ENCODE data around the gene CAND2. TPM values are rescaled to one million over a fixed set of nuclear protein-coding genes. Genes with fewer than 3 reads are reported as not detected.
"Not testable (repeated sequence)": the region's sequence is repeated elsewhere in the genome, so short reads cannot be mapped to it uniquely, and the experiment has no call there.

Gene CAND2
- total RNA-seq, 2 experiments from 2014 or later: 2.5 to 2.7 TPM

DNA sequence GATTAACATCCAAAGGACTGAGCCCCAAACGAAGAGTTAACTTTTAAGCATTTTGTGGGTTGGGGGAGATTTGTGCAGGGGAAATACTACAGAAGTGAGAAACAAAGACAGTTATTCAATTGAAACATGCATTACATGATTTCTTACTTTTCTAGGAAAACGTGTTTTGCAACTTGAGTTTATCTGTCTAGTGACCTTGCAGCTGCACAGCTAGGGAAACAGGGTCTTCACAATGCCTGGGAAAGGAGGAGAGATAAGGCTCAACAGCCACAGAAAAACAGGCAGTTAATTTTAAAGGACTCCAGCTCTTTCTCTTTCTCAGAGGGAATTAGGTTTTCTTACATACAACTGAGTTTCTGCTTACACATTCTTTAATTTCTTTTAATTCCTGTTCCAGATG, 82.3 kb downstream of the CAND2 start:
- H3K36me3 Mint-ChIP-seq (ENCODE audit: low read depth); H3K27me3 Mint-ChIP-seq (ENCODE audit: low read depth); H3K4me3 Mint-ChIP-seq; H3K9me3 Mint-ChIP-seq; intact Hi-C loops (cut with micrococcal nuclease); H3K27ac Mint-ChIP-seq; DNase-seq; H3K4me1 Mint-ChIP-seq (ENCODE audit: low read depth): not testable (repeated sequence)
- CTCF ChIA-PET: interaction anchor here (0.8 to 1.5 kb wide), 3 partner anchors 11 to 106 kb away, joined by 3 to 7 read pairs (median 3); no protein-coding TSS in a partner anchor

DNA sequence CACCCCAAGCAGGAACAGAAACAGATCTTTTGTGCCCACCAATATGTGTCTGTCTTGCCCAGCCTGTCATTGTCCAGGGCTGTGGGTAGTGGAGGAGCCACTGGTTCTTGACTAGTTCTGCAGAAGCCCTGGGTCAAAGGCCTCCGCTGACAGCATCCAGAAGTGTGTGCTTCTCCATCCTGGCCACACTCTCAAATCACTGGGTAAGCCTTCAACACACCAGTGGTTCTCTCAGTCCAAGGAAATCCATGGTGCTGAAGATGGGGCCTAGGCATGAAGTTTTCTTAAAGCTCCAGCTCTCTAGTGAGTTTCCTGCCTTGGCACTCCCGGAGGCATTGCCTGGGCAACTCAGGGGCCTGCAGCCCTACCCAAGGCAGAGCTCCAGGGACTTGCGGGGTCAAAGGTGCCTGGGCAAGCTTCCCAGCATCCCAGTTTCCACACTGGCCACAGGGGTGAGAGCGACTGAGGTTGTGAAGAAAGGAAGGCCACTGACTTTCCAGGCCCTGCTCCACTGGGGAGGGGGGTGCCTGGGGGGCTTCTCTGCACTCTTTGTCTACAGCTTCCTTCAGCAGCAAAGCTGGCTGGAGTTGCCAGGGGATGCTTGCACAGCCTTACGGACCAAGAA, 82.8 kb downstream of the CAND2 start:
- DNase-seq: no peak
- peaks cover 5% of the 10 kb centered on the region for H3K27me3 Mint-ChIP-seq (ENCODE audit: low read depth)
- no peaks in the 10 kb centered on the region for H3K36me3 Mint-ChIP-seq (ENCODE audit: low read depth)
- no peaks in the 10 kb centered on the region for H3K9me3 Mint-ChIP-seq
- CTCF ChIA-PET: interaction anchor here (0.8 to 1.4 kb wide), 2 partner anchors 12 to 105 kb away, joined by 3 to 7 read pairs; no protein-coding TSS in a partner anchor
- no peaks in the 10 kb centered on the region for H3K4me1 Mint-ChIP-seq (ENCODE audit: low read depth)
- intact Hi-C loops (cut with micrococcal nuclease): no loop called here
- H3K27ac Mint-ChIP-seq: no peak overlapping the region
- no peak overlapping the region for H3K4me3 Mint-ChIP-seq

DNA sequence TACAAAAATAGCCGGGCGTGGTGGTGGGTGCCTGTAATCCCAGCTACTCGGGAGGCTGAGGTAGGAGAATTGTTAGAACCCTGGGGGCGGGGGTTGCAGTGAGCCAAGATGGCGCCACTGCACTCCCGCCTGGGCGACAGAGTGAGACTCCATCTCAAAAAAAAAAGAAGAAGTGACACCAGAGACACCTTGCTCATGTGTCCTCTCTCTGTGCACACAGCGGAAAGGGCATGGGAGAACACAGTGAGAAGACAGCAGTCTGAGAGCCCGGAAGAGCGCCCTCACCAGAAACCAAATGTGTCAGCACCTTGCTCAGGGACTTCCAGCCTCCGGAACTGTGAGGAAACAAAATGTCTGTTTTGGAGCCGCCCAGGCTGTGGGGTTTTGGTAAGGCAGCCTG, 85.4 kb downstream of the CAND2 start:
- H3K4me3 Mint-ChIP-seq; H3K27ac Mint-ChIP-seq; H3K9me3 Mint-ChIP-seq; CTCF ChIA-PET; intact Hi-C loops (cut with micrococcal nuclease); H3K27me3 Mint-ChIP-seq (ENCODE audit: low read depth); H3K36me3 Mint-ChIP-seq (ENCODE audit: low read depth); DNase-seq: not testable (repeated sequence)
- peaks cover 12% of the 10 kb centered on the region for H3K4me1 Mint-ChIP-seq (ENCODE audit: low read depth)

DNA sequence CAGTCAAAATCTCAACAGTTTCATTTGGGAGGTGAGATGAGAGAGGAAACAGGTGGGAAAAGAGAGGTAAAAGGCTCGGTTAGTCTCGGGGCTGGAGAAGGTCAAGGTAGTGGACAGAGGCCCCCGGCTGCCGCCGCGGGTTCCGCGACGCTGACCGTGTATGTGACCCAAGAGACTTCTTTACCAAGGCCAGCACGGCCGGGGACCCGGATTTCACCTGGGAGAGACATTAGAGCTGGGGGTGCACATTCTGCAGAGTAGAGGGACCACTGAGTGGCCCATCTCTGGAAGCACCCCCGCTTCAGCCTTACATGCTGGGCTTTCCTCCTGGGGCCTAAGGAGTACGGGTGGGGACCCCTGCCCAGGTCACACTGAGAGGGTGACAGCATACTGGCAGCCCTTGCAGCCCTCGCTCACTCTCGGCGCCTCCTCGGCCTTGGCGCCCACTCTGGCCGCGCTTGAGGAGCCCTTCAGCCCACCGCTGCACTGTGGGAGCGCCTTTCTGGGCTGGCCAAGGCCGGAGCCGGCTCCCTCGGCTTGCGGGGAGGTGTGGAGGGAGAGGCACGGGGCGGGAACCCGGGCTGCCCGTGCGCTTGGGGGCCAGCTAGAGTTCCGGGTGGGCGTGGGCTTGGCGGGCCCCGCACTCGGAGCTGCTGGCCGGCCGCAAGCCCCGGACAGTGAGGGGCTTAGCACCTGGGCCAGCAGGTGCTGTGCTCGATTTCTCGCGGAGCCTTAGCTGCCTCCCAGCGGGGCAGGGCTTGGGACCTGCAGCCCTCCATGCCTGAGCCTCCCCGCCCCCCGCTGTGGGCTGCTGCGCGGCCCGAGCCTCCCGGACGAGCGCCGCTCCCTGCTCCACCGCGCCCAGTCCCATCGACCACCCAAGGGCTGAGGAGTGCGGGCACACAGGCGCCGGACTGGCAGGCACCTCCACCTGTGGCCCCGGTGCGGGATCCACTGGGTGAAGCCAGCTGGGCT, 86.1 kb downstream of the CAND2 start:
- H3K4me1 Mint-ChIP-seq (ENCODE audit: low read depth): peaks cover 12% of the 10 kb centered on the region
- CTCF ChIA-PET: interaction anchor here (1.0 to 1.3 kb wide), 2 partner anchors 9 to 13 kb away, joined by 3 to 6 read pairs; no protein-coding TSS in a partner anchor
- no peaks in the 10 kb centered on the region for H3K27me3 Mint-ChIP-seq (ENCODE audit: low read depth)

DNA sequence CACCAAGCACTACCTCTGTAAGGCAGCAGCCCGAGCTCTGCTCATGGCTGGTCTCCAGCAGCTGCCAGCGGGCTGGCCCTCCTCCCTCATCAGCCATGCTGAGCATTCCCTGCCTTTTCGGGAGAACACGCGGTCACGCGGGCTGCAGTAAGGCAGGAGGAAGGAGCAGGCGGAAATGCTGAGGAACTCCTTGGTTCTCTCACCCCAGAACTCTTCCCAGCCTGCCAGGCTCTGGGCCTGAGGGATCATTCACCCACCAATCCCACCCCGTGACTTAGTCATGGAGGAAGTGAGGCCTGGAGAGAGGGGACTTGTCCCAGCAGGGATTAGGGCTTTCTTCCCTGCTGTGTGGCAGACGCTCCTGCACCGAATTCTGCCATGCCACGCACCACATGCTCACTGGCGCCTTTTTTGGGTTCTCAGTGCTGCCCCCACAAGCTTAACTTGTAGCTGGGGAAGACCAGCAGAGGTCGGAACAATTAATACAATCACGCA, 87.8 kb downstream of the CAND2 start:
- Mint-ChIP-seq H3K9me3 (no peaks in the 10 kb centered on the region), H3K36me3 (ENCODE audit: low read depth) (no peaks in the 10 kb centered on the region), H3K27me3 (ENCODE audit: low read depth) (no peaks in the 10 kb centered on the region), H3K4me3 (no peak overlapping the region), H3K4me1 (ENCODE audit: low read depth) (peaks cover 12% of the 10 kb centered on the region), H3K27ac (no peak overlapping the region)
- no peak for DNase-seq
- CTCF ChIA-PET: interaction anchor here (0.9 to 1.3 kb wide), 4 partner anchors 7 to 101 kb away, joined by 3 to 6 read pairs (median 3); no protein-coding TSS in a partner anchor
- intact Hi-C loops (cut with micrococcal nuclease): no loop called here

More for the DNA sequence above, 86.1 kb downstream of the CAND2 start:
- Mint-ChIP-seq H3K36me3 (ENCODE audit: low read depth) (no peaks in the 10 kb centered on the region), H3K27ac (no peak overlapping the region), H3K9me3 (no peaks in the 10 kb centered on the region), H3K4me3 (no peak overlapping the region)
- DNase-seq: no peak
- intact Hi-C loops (cut with micrococcal nuclease): no loop called here

Other genes with a start within 250 kb of the CAND2 start
- 10 to 100 TPM; 32.9 to 34.5 TPM for gene MKRN2, start 239.6 kb upstream of the CAND2 start, total RNA-seq
- 10 to 100 TPM; 62.5 to 68.5 TPM for gene RAF1, start 132.6 kb upstream of the CAND2 start, total RNA-seq
- gene TMEM40, start 37.4 kb upstream of the CAND2 start, total RNA-seq: not detected
- 1,000 to 10,000 TPM; 3,385 to 3,704 TPM for gene RPL32, start 44.9 kb downstream of the CAND2 start, total RNA-seq